NCI-H1417 (cell line): ENCODE results near the gene MPV17L2.

Experiments used
- DNase-seq, 3 experiments: peaks; one replicate each; lab custom pipeline; 2025; lab: John Stamatoyannopoulos, UW

The MPV17L2 gene

DNA sequence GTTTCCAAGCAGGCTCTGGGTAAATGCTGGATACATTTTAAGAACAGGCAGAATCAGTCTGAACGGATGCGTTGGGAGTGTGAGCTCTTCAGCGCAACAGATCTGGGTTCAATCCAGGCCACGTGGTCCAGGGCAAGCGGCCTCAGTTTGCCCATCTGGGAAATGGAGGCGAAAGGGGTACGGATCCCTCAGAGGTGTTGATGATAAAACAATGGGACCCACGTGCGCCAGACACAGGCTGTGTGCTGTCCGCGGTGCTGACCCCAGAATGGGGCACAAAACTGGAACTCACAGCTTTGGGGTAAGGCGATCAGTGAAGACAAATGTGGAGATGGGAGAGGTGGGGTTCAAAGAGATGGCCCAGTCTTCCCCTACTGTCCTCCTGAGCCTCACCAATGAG, 46.3 kb downstream of the MPV17L2 start:
- DNase-seq: no peak

- DNase-seq: no peak
Measured at GRCh38 chr19:18245297-18245696, 52.3 kb downstream of the MPV17L2 start.
